ENCODE measurements around the gene AP1G2. TPM values are rescaled to one million over a fixed set of nuclear protein-coding genes. Genes with fewer than 3 reads are reported as not detected.

Gene AP1G2
- total and polyA plus RNA-seq, 2 of the 13 experiments (the other 11 are each of a cell fraction or from before 2014, with no cell fraction given), result 96.9 to 611 TPM

DNA sequence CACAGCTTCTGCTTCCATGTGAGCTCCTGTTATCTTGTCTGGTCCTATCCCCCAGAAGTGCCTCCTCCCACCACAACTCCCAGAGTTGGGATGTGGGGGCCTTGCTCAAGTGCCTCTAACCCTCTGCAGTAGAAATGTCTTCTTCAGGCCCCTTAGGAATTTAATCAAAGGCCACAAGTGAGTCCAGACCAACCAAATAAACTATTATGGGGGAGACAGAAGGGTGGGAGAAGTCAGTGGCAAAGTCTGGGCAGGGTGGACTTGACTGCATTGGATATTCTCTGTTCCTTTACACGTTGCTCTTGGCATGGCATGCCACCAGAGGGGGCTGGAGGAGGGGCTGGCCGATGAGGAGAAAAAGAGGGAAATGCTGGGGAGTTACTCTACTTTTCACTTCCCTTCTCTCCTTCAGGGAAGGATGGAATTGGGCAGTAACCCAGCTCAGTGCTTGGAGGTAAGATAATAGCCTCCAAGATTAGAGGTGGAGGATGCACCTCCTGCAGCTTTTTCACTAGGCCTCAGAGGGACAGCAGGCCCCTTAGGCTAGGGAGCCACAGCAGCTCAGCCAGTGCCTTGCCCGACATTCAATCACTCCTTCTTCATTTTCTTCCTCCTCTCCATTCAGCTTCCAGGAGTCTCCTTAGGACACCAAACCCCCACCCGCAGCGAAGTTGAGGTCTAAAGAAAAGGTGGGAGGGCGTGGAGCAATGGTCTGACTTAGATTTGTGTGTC is 1.2 kb upstream of the AP1G2 start (continued):
- TF ChIP-seq RBFOX2 (IDR thresholded peaks at IDR 0.05; ENCODE audit: low read depth, low read length) (no peak), KAT8 (CRISPR knock-in tag; IDR thresholded peaks at IDR 0.05) (peak; percentile 46; the same call in 1 of the 2 replicates), TFE3 (CRISPR knock-in tag; IDR thresholded peaks at IDR 0.05) (no peak), KDM5B (CRISPR knock-in tag; IDR thresholded peaks at IDR 0.05; ENCODE audit: borderline replicate concordance) (no peak), KLF11 (CRISPR knock-in tag; IDR thresholded peaks at IDR 0.05) (no peak; the same call in 1 of the 2 replicates), ZNF784 (CRISPR knock-in tag; IDR thresholded peaks at IDR 0.05; ENCODE audit: borderline replicate concordance) (0 out of 2 replicates have a peak, but pooled peaks have one; percentile 24), TAF1 (CRISPR knock-in tag; IDR thresholded peaks at IDR 0.05) (no peak), JUNB (CRISPR knock-in tag; IDR thresholded peaks at IDR 0.05; ENCODE audit: borderline replicate concordance) (0 out of 2 replicates have a peak, but pooled peaks have one; percentile 59), KAT2B (IDR thresholded peaks at IDR 0.05; ENCODE audit: borderline replicate concordance, low read depth, low read length) (no peak), MAF1 (CRISPR knock-in tag; IDR thresholded peaks at IDR 0.05; ENCODE audit: borderline replicate concordance) (no peak), ZKSCAN1 (IDR thresholded peaks at IDR 0.05; ENCODE audit: low read length) (no peak), ZBTB42 (CRISPR knock-in tag; IDR thresholded peaks at IDR 0.05) (no peak), ZNF83 (CRISPR knock-in tag; IDR thresholded peaks at IDR 0.05; ENCODE audit: borderline replicate concordance) (0 out of 2 replicates have a peak, but pooled peaks have one; percentile 65), NFE2L2 (IDR thresholded peaks at IDR 0.05; ENCODE audit: low read length) (no peak), ZNF570 (CRISPR knock-in tag; IDR thresholded peaks at IDR 0.05; ENCODE audit: borderline replicate concordance) (no peak), ZNF282 (IDR thresholded peaks at IDR 0.05; ENCODE audit: partially characterized antibody) (no peak), ARID5B (CRISPR knock-in tag; IDR thresholded peaks at IDR 0.05) (peak; percentile 21; the same call in 1 of the 2 replicates), ELF4 (CRISPR knock-in tag; IDR thresholded peaks at IDR 0.05; ENCODE audit: borderline replicate concordance) (no peak), SNAPC2 (CRISPR knock-in tag; IDR thresholded peaks at IDR 0.05) (0 out of 2 replicates have a peak, but pooled peaks have one; percentile 57), CENPX (CRISPR knock-in tag; IDR thresholded peaks at IDR 0.05) (no peak), ZNF274 (CRISPR knock-in tag; IDR thresholded peaks at IDR 0.05) (0 out of 2 replicates have a peak, but pooled peaks have one; percentile 16)
- TF ChIP-seq, protein P1, sequence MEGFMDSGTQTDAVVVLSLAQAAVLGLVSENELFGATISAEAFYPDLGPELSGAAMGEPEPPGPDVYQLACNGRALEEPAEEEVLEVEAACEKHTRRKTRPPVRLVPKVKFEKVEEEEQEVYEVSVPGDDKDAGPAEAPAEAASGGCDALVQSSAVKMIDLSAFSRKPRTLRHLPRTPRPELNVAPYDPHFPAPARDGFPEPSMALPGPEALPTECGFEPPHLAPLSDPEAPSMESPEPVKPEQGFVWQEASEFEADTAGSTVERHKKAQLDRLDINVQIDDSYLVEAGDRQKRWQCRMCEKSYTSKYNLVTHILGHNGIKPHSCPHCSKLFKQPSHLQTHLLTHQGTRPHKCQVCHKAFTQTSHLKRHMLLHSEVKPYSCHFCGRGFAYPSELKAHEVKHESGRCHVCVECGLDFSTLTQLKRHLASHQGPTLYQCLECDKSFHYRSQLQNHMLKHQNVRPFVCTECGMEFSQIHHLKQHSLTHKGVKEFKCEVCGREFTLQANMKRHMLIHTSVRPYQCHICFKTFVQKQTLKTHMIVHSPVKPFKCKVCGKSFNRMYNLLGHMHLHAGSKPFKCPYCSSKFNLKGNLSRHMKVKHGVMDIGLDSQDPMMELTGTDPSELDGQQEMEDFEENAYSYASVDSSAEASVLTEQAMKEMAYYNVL (CRISPR knock-in tag; IDR thresholded peaks at IDR 0.05; ENCODE audit: borderline replicate concordance), result no peak
